Adrenal gland (tissue), 12 donors: ENCODE results near the gene DPM3. TPM values are rescaled to one million over a fixed set of nuclear protein-coding genes. Genes with fewer than 3 reads are reported as not detected.

ENCODE experiments used
- DNase-seq, 7 donors: peaks; one replicate each; pipeline ENCODE4 v3.0.0-alpha.2; 2019 to 2020
- H3K27ac ChIP-seq, 5 donors: fragments of 200-600 bp; sonication (generic) in 4 of 5; 1 replicate in 3 of 5; 2 replicates in 2 of 5; pipeline versions ENCODE4 v1.5.1 to v1.8.0; 2016 to 2020; ENCODE audit warnings: mild to moderate bottlenecking in 1 of 5
- H3K27me3 ChIP-seq: fragments of 200-600 bp; 2 replicates; pipeline ENCODE4 v1.8.0; 2021
- H3K36me3 ChIP-seq, 2 donors: fragments of 200-600 bp; replicated peaks in 1 of 2; 1 replicate in 1 of 2; 2 replicates in 1 of 2; pipeline versions ENCODE4 v1.5.1 to v1.8.0; 2018 to 2022
- H3K4me1 ChIP-seq, 2 donors: fragments of 200-600 bp; replicated peaks in 1 of 2; 1 replicate in 1 of 2; 2 replicates in 1 of 2; pipeline versions ENCODE4 v1.5.1 to v1.8.0; 2018 to 2021
- H3K4me3 ChIP-seq, 4 donors: fragments of 200-600 bp; sonication (generic) in 3 of 4; one replicate each; pipeline ENCODE4 v1.5.1; 2016 to 2018
- H3K9me3 ChIP-seq, 3 donors: fragments of 200-600 bp; sonication (generic) in 1 of 3; replicated peaks in 1 of 3; 1 replicate in 2 of 3; 2 replicates in 1 of 3; pipeline versions ENCODE4 v1.5.1 to v1.8.0; 2016 to 2021
- CTCF ChIP-seq, 6 experiments: fragments of 450-650 bp in 4 of 6; fragments of 200-600 bp in 2 of 6; sonication (generic) in 1 of 6; IDR thresholded peaks; 1 replicate in 5 of 6; 2 replicates in 1 of 6; pipeline versions ENCODE4 v1.5.1 to v1.8.0; 2016 to 2021; ENCODE audit warnings: antibody characterized with exemption in 6 of 6, mild to moderate bottlenecking in 2 of 6, moderate library complexity in 1 of 6
- POLR2A ChIP-seq, 2 donors: fragments of 450-650 bp; IDR thresholded peaks; one replicate each; pipeline ENCODE4 v1.6.1; 2017; ENCODE audit warnings: antibody characterized with exemption in 2 of 2, mild to moderate bottlenecking in 2 of 2, moderate library complexity in 1 of 2
- WGBS, 4 donors: extraction: QIAGEN DNeasy Blood & Tissue Kit in 2 of 4; methylation state at CpG; one replicate each; pipeline versions ENCODE4 v1.1.5 to v1.1.7; 2013 to 2017; 5-methylcytosine and 5-hydroxymethylcytosine counted together
- intact Hi-C, 2 donors: fragments of 100-400 bp; cut with DNase I; formaldehyde crosslinking; loops; one replicate each; pipeline versions ENCODE4 v1.14.1 to v1.15.0; 2022 to 2023
- polyA plus RNA-seq, 3 donors: library from polyadenylated mRNA; stranded (reverse); fragments of 200-250 nt in 2 of 3; fragments of 350-450 nt in 1 of 3; fragmentation: Illumina TruSeq in 1 of 3; extraction: RNeasy Lipid Tissue Mini Kit (QIAGEN cat#74804) in 1 of 3; gene quantifications; one replicate each; pipeline ENCODE4 v1.2.3, GENCODE V29; 2013 to 2014
- total RNA-seq, 9 donors: library from RNA; depleted of rRNA in 4 of 9; stranded (reverse); fragments of >200 nt in 4 of 9; fragments of 120-200 nt in 1 of 9; fragmentation: NEBNext Ultra II Directional in 1 of 9; extraction: Animal tissue kit (Norgen Biotek cat#: 25700) in 1 of 9; gene quantifications; one replicate each; pipeline versions ENCODE4 v1.1.0 to v1.2.4, GENCODE V29; 2013 to 2023
- donor health status: healthy with polysubstance abuse.
- donor health status: Bipolar disorder and iron deficiency.
- donor health status: DM: yes; HTN: yes; CAD: no.
- donor health status: DM: no; HTN: no; CAD: no.
- donor health status: DM: no; HTN: no; CAD: no.
- donor health status: DM: yes; HTN: yes; CAD: no.

Gene DPM3
- total and polyA plus RNA-seq, 12 donors = 6.8 to 1,427 (median 163) TPM

GRCh38 chr1:155110826-155111225, 29.5 kb downstream of the DPM3 start:
- no peak for TF ChIP-seq CTCF (IDR thresholded peaks at IDR 0.05)
- TF ChIP-seq POLR2A (IDR thresholded peaks at IDR 0.05) = no peak

GRCh38 chr1:155110381-155110780, 29.9 kb downstream of the DPM3 start:
- WGBS, 4 donors = 75 to 82% (median 79%) methylated on average over 8 of the region's 8 CpGs
- Histone ChIP-seq H3K36me3 (no peaks in the 10 kb centered on the region), H3K9me3 (no peaks in the 10 kb centered on the region), H3K27me3 (no peaks in the 10 kb centered on the region), H3K4me3 (no peak overlapping the region), H3K27ac (no peak overlapping the region), H3K4me1 (no peaks in the 10 kb centered on the region)
- intact Hi-C loops = no loop called here
- DNase-seq = no peak
- no peak for TF ChIP-seq POLR2A (IDR thresholded peaks at IDR 0.05)
- TF ChIP-seq CTCF (IDR thresholded peaks at IDR 0.05) = no peak

More at GRCh38 chr1:155110826-155111225, 29.5 kb downstream of the DPM3 start:
- Histone ChIP-seq H3K36me3 (no peaks in the 10 kb centered on the region), H3K9me3 (no peaks in the 10 kb centered on the region), H3K27me3 (no peaks in the 10 kb centered on the region), H3K4me1 (no peaks in the 10 kb centered on the region), H3K27ac (no peak overlapping the region), H3K4me3 (no peak overlapping the region)
- no peak for DNase-seq
- WGBS, 4 donors = 72 to 75% (median 74%) methylated on average over 8 of the region's 8 CpGs
- intact Hi-C loops = no loop called here

- TF ChIP-seq CTCF (IDR thresholded peaks at IDR 0.05) (no peak), POLR2A (IDR thresholded peaks at IDR 0.05) (no peak)
- 70 to 85% (median 83%) methylated on average over 5 of the region's 5 CpGs for WGBS, 4 donors
- no peaks in the 10 kb centered on the region for H3K4me1 ChIP-seq
These were observed 32.0 kb downstream of the DPM3 start for GRCh38 chr1:155108296-155108695.

GRCh38 chr1:155107309-155108264, 32.7 kb downstream of the DPM3 start:
- TF ChIP-seq CTCF (IDR thresholded peaks at IDR 0.05) = no peak
- Histone ChIP-seq H3K36me3 (no peaks in the 10 kb centered on the region), H3K27me3 (no peaks in the 10 kb centered on the region), H3K4me1 (no peaks in the 10 kb centered on the region), H3K4me3 (no peak overlapping the region), H3K9me3 (no peaks in the 10 kb centered on the region), H3K27ac (no peak overlapping the region)
- DNase-seq = no peak
- WGBS, 4 donors = 66 to 73% (median 67%) methylated on average over 10 to 12 of the region's 12 CpGs
- intact Hi-C loops = no loop called here

More at GRCh38 chr1:155108296-155108695, 32.0 kb downstream of the DPM3 start:
- intact Hi-C loops = no loop called here
- no peaks in the 10 kb centered on the region for H3K36me3 ChIP-seq
- H3K27ac ChIP-seq = no peak overlapping the region
- no peaks in the 10 kb centered on the region for H3K9me3 ChIP-seq
- DNase-seq = no peak
- no peaks in the 10 kb centered on the region for H3K27me3 ChIP-seq
- no peak overlapping the region for H3K4me3 ChIP-seq
